BJ (cell line): Measurements from ENCODE around the gene ZNF507. TPM values are rescaled to one million over a fixed set of nuclear protein-coding genes. Genes with fewer than 3 reads are reported as not detected.

ENCODE experiments used
- CTCF ChIA-PET: fragments of 350-600 bp; formaldehyde crosslinking; extraction: SDS; loops from one replicate; lab custom pipeline; 2021; ENCODE audit warnings: antibody characterized with exemption, inconsistent platforms; lab: Yijun Ruan, JAX
- POLR2A ChIA-PET: fragments of 300-600 bp; sonication (Branson Sonifier 250); formaldehyde crosslinking; extraction: SDS; loops from one replicate; lab custom pipeline; 2021; ENCODE audit warnings: antibody characterized with exemption; lab: Charles Lee
- DNase-seq: peaks from one replicate; pipeline ENCODE4 v3.0.0-alpha.2; 2011; ENCODE audit warnings: low read depth
- H3K27me3 ChIP-seq: 2 replicates; pipeline ENCODE4 v1.6.0; 2011; ENCODE audit warnings: low read length; ENCODE audit not compliant: control insufficient read depth, insufficient read depth
- H3K36me3 ChIP-seq: 2 replicates; pipeline ENCODE4 v1.5.1; 2011; ENCODE audit warnings: low read length; ENCODE audit not compliant: control insufficient read depth, insufficient read depth
- H3K4me3 ChIP-seq: 2 replicates; pipeline ENCODE4 v1.5.1; 2011; ENCODE audit warnings: low read depth, mild to moderate bottlenecking, control low read depth, low read length
- polyA plus RNA-seq: library from polyadenylated mRNA; depleted of rRNA; stranded (reverse); fragments of >200 nt; gene quantifications from 2 replicates; pipeline ENCODE4 v1.2.3, GENCODE V29; 2011
- TF ChIP-seq, protein P1 (sequence below): IDR thresholded peaks from 2 replicates; pipeline ENCODE4 v1.5.1; 2011; ENCODE audit warnings: low read depth, mild to moderate bottlenecking, control low read depth, inconsistent platforms, low read length, moderate library complexity; ENCODE audit not compliant: insufficient read depth

Gene ZNF507
- polyA plus RNA-seq, 1 experiment: 6.7 TPM

DNA sequence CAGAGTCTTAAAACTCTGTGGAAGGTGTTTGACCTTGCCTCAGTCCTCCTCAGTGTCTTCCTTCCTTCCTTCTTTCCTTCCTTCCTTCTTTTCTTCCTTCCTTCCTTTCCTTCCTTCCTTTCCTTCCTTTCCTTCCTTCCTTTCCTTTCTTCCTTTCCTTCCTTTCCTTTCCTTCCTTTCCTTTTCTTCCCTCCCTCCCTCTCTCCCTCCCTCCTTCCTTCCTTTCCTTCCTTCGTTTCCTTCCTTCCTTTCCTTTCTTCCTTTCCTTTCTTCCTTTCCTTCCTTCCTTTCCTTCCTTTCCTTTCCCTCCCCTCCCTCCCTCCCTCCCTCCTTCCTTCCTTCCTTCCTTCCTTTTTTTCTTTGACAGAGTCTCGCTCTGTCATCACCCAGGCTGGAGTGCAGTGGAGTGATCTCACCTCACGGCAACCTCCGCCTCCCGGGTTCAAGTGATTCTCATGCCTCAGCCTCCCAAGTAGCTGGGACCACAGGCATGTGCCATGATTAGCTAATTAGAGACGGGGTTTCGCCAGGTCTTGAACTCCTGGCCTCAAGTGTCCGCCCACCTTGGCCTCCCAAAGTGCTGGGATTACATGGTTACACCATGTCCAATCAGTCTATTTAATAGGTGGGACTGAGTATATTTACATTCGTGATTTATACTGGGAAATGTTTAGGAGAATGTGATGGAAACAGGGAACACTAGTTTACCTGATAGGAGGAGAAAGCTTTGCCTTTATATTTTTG lies 16.3 kb downstream of the ZNF507 start:
- TF ChIP-seq, protein P1, sequence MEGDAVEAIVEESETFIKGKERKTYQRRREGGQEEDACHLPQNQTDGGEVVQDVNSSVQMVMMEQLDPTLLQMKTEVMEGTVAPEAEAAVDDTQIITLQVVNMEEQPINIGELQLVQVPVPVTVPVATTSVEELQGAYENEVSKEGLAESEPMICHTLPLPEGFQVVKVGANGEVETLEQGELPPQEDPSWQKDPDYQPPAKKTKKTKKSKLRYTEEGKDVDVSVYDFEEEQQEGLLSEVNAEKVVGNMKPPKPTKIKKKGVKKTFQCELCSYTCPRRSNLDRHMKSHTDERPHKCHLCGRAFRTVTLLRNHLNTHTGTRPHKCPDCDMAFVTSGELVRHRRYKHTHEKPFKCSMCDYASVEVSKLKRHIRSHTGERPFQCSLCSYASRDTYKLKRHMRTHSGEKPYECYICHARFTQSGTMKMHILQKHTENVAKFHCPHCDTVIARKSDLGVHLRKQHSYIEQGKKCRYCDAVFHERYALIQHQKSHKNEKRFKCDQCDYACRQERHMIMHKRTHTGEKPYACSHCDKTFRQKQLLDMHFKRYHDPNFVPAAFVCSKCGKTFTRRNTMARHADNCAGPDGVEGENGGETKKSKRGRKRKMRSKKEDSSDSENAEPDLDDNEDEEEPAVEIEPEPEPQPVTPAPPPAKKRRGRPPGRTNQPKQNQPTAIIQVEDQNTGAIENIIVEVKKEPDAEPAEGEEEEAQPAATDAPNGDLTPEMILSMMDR: no peak
- no peak overlapping the region for H3K4me3 ChIP-seq
- peaks cover 5% of the 10 kb centered on the region for H3K36me3 ChIP-seq
- no peak for DNase-seq
- no peaks in the 10 kb centered on the region for H3K27me3 ChIP-seq
- ChIA-PET POLR2A (interaction anchor here (0.6 kb wide), 1 partner anchor 10 kb away, joined by 3 read pairs; no protein-coding TSS in a partner anchor), CTCF (no interaction called here)

DNA sequence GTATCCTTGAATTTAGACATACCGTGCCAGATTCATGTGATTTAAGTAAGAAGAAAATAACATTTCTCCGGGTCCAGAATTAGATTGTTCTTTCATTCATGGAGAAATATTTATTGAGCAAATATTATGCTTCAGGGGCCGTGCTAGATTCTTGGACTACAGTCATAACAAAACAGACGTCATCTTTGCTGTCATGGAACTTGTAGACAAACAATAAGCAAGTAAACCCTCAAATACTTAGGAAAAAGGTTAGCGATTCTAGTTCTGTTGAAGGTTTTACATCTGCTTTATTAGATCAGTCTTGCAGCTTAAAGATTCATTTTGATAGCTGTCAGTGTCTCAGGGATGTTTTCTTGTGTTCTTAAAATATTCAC lies 16.9 kb downstream of the ZNF507 start:
- CTCF ChIA-PET: no interaction called here
- TF ChIP-seq, protein P1: no peak
- POLR2A ChIA-PET: interaction anchor here (0.6 kb wide), 1 partner anchor 10 kb away, joined by 3 read pairs; no protein-coding TSS in a partner anchor
- H3K27me3 ChIP-seq: no peaks in the 10 kb centered on the region
- peaks cover 5% of the 10 kb centered on the region for H3K36me3 ChIP-seq
- no peak overlapping the region for H3K4me3 ChIP-seq
- DNase-seq: no peak

DNA sequence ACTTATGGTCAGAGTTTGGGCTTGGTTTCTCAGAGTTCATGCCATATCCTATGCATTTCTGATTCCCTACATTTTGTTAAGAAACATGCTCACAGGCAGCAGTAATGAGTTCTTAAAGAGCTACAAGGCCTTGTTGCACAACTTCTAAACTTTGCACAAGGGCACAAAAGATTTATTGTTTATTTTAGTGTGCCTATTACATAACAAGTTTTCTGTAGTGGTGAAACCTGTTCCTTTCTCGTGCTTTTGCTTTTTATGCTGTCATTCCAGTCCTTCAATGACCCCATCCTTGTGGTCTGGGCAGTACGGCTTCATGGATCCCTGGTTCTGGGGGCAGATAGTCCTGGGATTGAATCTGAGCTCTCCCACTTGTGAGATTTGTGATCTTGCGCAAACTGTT lies 17.8 kb downstream of the ZNF507 start:
- ChIA-PET CTCF (interaction anchor here (0.9 to 1.2 kb wide), 2 partner anchors 11 to 23 kb away, joined by 3 read pairs; no protein-coding TSS in a partner anchor), POLR2A (no interaction called here)
- TF ChIP-seq, protein P1: no peak
- no peak overlapping the region for H3K4me3 ChIP-seq
- DNase-seq: no peak
- H3K27me3 ChIP-seq: no peaks in the 10 kb centered on the region
- peaks cover 6% of the 10 kb centered on the region for H3K36me3 ChIP-seq

DNA sequence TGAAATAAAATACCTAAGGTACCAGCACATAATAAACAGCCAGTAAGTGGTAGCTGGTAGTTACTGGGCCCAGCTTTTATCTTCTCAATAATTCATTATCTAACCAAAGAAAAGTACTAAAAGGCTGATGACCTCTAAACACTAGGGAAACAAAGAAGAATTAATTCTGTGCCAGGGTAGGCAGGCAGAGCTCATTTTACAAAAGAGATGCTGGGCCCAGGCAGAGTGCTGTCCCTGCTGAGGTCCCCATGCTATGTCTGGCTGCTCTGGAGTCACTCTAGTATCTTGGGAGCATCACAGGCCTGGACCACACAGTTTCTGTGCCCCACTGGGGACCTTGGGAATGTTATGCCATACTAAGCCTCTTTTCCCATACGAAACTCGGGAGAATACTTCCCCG lies 18.2 kb downstream of the ZNF507 start:
- no peak overlapping the region for H3K4me3 ChIP-seq
- no peak for DNase-seq
- H3K36me3 ChIP-seq: peaks cover 6% of the 10 kb centered on the region
- ChIA-PET CTCF (interaction anchor here (0.9 to 1.2 kb wide), 2 partner anchors 11 to 24 kb away, joined by 3 read pairs; no protein-coding TSS in a partner anchor), POLR2A (no interaction called here)
- TF ChIP-seq, protein P1: no peak
- H3K27me3 ChIP-seq: no peaks in the 10 kb centered on the region

DNA sequence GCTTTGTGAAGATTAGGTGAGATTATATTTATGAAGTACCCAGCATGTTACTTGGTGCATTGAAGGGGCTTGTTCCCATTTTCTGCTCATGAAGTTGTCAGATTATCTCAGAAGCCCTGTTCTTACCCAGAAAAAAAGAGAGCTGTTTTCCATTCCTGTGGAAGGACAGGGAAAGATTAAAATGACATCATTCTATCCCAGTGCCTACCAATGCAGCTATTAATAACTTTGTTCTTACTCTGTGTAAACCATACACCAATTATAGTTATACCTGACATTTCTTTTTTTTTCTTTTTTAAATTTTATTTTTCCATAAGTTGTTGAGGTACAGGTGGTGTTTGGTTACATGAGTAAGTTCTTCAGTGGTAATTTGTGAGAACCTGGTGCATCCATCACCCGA lies 18.6 kb downstream of the ZNF507 start:
- H3K4me3 ChIP-seq: no peak overlapping the region
- DNase-seq: no peak
- CTCF ChIA-PET: interaction anchor here (0.9 to 1.2 kb wide), 2 partner anchors 11 to 24 kb away, joined by 3 read pairs; no protein-coding TSS in a partner anchor
- POLR2A ChIA-PET: no interaction called here
- H3K27me3 ChIP-seq: no peaks in the 10 kb centered on the region
- H3K36me3 ChIP-seq: peaks cover 6% of the 10 kb centered on the region
- TF ChIP-seq, protein P1: no peak
